WTC11 (cell line): ENCODE results near the gene CHKB. TPM values are rescaled to one million over a fixed set of nuclear protein-coding genes. Genes with fewer than 3 reads are reported as not detected.

ENCODE experiments used
- CBFB ChIP-seq: sonication (generic); formaldehyde crosslinking; IDR thresholded peaks from 2 replicates; pipeline ENCODE4 v1.8.1; 2022; ENCODE audit warnings: mild to moderate bottlenecking, low read depth, missing genetic modification reagents
- ELF4 ChIP-seq: sonication (generic); formaldehyde crosslinking; IDR thresholded peaks from 2 replicates; pipeline ENCODE4 v1.8.1; 2022; ENCODE audit warnings: low read depth, mild to moderate bottlenecking, moderate library complexity, missing genetic modification reagents
- ETV6 ChIP-seq: sonication (generic); formaldehyde crosslinking; IDR thresholded peaks from 2 replicates; pipeline ENCODE4 v1.8.1; 2022; ENCODE audit warnings: mild to moderate bottlenecking, missing genetic modification reagents
- GABPB1 ChIP-seq: sonication (generic); formaldehyde crosslinking; IDR thresholded peaks from 2 replicates; pipeline ENCODE4 v1.8.1; 2023; ENCODE audit warnings: mild to moderate bottlenecking, missing genetic modification reagents
- IRF2 ChIP-seq: sonication (generic); formaldehyde crosslinking; IDR thresholded peaks from 2 replicates; pipeline ENCODE4 v1.8.0; 2022; ENCODE audit warnings: low read depth, missing genetic modification reagents, borderline replicate concordance
- NFE2L1 ChIP-seq: sonication (generic); formaldehyde crosslinking; IDR thresholded peaks from 2 replicates; pipeline ENCODE4 v1.8.1; 2023; ENCODE audit warnings: missing genetic modification reagents
- NR2C2 ChIP-seq: sonication (generic); formaldehyde crosslinking; IDR thresholded peaks from 2 replicates; pipeline ENCODE4 v1.8.0; 2022; ENCODE audit warnings: mild to moderate bottlenecking, missing genetic modification reagents
- SMAD3 ChIP-seq: sonication (generic); formaldehyde crosslinking; IDR thresholded peaks from 2 replicates; pipeline ENCODE4 v1.8.0; 2022; ENCODE audit warnings: missing genetic modification reagents, mild to moderate bottlenecking, borderline replicate concordance
- SOX15 ChIP-seq: fragments of 250-450 bp; sonication (Bioruptor Pico); IDR thresholded peaks from 2 replicates; pipeline ENCODE4 v1.9.0; 2021; ENCODE audit warnings: mild to moderate bottlenecking
- TCF7 ChIP-seq: sonication (generic); formaldehyde crosslinking; IDR thresholded peaks from 2 replicates; pipeline ENCODE4 v1.8.0; 2022; ENCODE audit warnings: mild to moderate bottlenecking, low read depth, missing genetic modification reagents, moderate library complexity
- TEAD4 ChIP-seq: sonication (generic); formaldehyde crosslinking; IDR thresholded peaks from 2 replicates; pipeline ENCODE4 v1.8.0; 2022; ENCODE audit warnings: mild to moderate bottlenecking, missing genetic modification reagents
- ZNF219 ChIP-seq: sonication (generic); formaldehyde crosslinking; IDR thresholded peaks from 2 replicates; pipeline ENCODE4 v1.8.0; 2023; ENCODE audit warnings: missing genetic modification reagents, mild to moderate bottlenecking, borderline replicate concordance
- total RNA-seq: library from RNA; stranded (reverse); gene quantifications from 3 replicates; pipeline ENCODE4 v1.2.3, GENCODE V29; 2021
- TF ChIP-seq, protein P1 (sequence below): sonication (generic); formaldehyde crosslinking; IDR thresholded peaks from 2 replicates; pipeline ENCODE4 v1.8.0; 2022; ENCODE audit warnings: mild to moderate bottlenecking, missing genetic modification reagents
- TF ChIP-seq, protein P2 (sequence below): sonication (generic); formaldehyde crosslinking; IDR thresholded peaks from 2 replicates; pipeline ENCODE4 v1.8.1; 2022; ENCODE audit warnings: missing genetic modification reagents, borderline replicate concordance
- TF ChIP-seq, protein P3 (sequence below): fragments of 250-450 bp; sonication (Bioruptor Pico); IDR thresholded peaks from 2 replicates; pipeline ENCODE4 v1.9.0; 2021; ENCODE audit warnings: mild to moderate bottlenecking
- TF ChIP-seq, protein P4 (sequence below): sonication (generic); formaldehyde crosslinking; IDR thresholded peaks from 2 replicates; pipeline ENCODE4 v1.8.1; 2023; ENCODE audit warnings: mild to moderate bottlenecking, moderate library complexity, missing genetic modification reagents
- TF ChIP-seq, protein P5 (sequence below): sonication (generic); formaldehyde crosslinking; conservative IDR thresholded peaks from 2 replicates; pipeline ENCODE4 v1.8.1; 2022; ENCODE audit warnings: mild to moderate bottlenecking, missing genetic modification reagents
- TF ChIP-seq, protein P6 (sequence below): fragments of 200-600 bp; IDR thresholded peaks from 2 replicates; pipeline ENCODE4 v1.8.0; 2022; ENCODE audit warnings: antibody characterized with exemption
- TF ChIP-seq, protein P7 (sequence below): sonication (generic); formaldehyde crosslinking; IDR thresholded peaks from 2 replicates; pipeline ENCODE4 v1.8.0; 2022; ENCODE audit warnings: mild to moderate bottlenecking, missing genetic modification reagents
- TF ChIP-seq, protein P8 (sequence below): sonication (generic); formaldehyde crosslinking; IDR thresholded peaks from 2 replicates; pipeline ENCODE4 v1.8.0; 2022; ENCODE audit warnings: missing genetic modification reagents
- TF ChIP-seq, protein P9 (sequence below): sonication (generic); formaldehyde crosslinking; IDR thresholded peaks from 2 replicates; pipeline ENCODE4 v1.8.1; 2022; ENCODE audit warnings: mild to moderate bottlenecking, missing genetic modification reagents, moderate library complexity, borderline replicate concordance

The CHKB gene
- total RNA-seq, 1 experiment from 2014 or later = 75.4 TPM

DNA sequence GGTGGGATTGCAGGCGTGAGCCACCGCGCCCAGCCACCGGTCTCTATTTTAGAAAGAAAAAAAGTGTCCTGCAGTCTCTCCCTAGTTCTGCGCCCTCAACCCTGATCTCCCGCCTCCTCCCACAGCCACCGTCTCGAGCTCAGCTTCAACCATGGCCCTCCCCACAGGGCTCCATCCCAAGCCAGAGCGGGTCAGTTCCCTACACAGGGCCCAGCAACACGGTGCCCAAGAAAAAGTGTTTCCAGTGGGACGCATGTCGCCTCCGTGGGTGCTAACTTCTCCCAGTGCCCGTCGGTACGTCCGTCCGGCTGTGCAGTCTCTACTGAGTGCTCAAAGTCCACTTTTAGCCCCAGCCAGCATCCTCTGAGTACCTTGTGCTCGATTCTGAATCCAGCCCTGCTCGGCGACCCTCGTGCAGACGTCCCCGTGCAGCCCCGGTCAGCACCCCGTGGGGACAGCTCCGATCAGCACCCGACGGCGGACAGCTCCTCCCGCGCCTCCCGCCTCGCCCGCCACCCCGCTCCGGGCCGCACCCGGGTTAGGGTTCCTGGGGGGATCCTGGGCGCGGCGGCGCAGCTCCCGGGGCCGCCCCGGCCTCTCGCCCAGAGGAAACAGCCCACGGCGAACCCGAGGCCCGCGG is 17.3 kb upstream of the CHKB start (continued):
- TF ChIP-seq, protein P1, sequence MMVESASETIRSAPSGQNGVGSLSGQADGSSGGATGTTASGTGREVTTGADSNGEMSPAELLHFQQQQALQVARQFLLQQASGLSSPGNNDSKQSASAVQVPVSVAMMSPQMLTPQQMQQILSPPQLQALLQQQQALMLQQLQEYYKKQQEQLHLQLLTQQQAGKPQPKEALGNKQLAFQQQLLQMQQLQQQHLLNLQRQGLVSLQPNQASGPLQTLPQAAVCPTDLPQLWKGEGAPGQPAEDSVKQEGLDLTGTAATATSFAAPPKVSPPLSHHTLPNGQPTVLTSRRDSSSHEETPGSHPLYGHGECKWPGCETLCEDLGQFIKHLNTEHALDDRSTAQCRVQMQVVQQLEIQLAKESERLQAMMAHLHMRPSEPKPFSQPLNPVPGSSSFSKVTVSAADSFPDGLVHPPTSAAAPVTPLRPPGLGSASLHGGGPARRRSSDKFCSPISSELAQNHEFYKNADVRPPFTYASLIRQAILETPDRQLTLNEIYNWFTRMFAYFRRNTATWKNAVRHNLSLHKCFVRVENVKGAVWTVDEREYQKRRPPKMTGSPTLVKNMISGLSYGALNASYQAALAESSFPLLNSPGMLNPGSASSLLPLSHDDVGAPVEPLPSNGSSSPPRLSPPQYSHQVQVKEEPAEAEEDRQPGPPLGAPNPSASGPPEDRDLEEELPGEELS = peak; percentile 100
- no peak for TF ChIP-seq SOX15 (CRISPR knock-in tag)
- peak; percentile 99 for TF ChIP-seq TEAD4
- peak; percentile 99 for TF ChIP-seq TCF7 (CRISPR knock-in tag)
- TF ChIP-seq ETV6 = peak; percentile 96
- TF ChIP-seq GABPB1 (CRISPR knock-in tag) = peak; percentile 80; the same call in 1 of the 2 replicates
- TF ChIP-seq NR2C2 (CRISPR knock-in tag) = peak; percentile 87
- TF ChIP-seq SMAD3 (CRISPR knock-in tag) = peak; percentile 96; the same call in 1 of the 2 replicates
- TF ChIP-seq NFE2L1 (CRISPR knock-in tag) = peak; percentile 96
- TF ChIP-seq, protein P2, sequence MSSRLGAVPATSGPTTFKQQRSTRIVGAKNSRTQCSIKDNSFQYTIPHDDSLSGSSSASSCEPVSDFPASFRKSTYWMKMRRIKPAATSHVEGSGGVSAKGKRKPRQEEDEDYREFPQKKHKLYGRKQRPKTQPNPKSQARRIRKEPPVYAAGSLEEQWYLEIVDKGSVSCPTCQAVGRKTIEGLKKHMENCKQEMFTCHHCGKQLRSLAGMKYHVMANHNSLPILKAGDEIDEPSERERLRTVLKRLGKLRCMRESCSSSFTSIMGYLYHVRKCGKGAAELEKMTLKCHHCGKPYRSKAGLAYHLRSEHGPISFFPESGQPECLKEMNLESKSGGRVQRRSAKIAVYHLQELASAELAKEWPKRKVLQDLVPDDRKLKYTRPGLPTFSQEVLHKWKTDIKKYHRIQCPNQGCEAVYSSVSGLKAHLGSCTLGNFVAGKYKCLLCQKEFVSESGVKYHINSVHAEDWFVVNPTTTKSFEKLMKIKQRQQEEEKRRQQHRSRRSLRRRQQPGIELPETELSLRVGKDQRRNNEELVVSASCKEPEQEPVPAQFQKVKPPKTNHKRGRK (CRISPR knock-in tag) = peak; percentile 90; the same call in 1 of the 2 replicates
- peak; percentile 99 for TF ChIP-seq ELF4 (CRISPR knock-in tag)
- peak; percentile 92; the same call in 1 of the 2 replicates for TF ChIP-seq IRF2 (CRISPR knock-in tag)
- TF ChIP-seq, protein P3, sequence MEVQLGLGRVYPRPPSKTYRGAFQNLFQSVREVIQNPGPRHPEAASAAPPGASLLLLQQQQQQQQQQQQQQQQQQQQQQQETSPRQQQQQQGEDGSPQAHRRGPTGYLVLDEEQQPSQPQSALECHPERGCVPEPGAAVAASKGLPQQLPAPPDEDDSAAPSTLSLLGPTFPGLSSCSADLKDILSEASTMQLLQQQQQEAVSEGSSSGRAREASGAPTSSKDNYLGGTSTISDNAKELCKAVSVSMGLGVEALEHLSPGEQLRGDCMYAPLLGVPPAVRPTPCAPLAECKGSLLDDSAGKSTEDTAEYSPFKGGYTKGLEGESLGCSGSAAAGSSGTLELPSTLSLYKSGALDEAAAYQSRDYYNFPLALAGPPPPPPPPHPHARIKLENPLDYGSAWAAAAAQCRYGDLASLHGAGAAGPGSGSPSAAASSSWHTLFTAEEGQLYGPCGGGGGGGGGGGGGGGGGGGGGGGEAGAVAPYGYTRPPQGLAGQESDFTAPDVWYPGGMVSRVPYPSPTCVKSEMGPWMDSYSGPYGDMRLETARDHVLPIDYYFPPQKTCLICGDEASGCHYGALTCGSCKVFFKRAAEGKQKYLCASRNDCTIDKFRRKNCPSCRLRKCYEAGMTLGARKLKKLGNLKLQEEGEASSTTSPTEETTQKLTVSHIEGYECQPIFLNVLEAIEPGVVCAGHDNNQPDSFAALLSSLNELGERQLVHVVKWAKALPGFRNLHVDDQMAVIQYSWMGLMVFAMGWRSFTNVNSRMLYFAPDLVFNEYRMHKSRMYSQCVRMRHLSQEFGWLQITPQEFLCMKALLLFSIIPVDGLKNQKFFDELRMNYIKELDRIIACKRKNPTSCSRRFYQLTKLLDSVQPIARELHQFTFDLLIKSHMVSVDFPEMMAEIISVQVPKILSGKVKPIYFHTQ (CRISPR knock-in tag) = no peak
- TF ChIP-seq, protein P4, sequence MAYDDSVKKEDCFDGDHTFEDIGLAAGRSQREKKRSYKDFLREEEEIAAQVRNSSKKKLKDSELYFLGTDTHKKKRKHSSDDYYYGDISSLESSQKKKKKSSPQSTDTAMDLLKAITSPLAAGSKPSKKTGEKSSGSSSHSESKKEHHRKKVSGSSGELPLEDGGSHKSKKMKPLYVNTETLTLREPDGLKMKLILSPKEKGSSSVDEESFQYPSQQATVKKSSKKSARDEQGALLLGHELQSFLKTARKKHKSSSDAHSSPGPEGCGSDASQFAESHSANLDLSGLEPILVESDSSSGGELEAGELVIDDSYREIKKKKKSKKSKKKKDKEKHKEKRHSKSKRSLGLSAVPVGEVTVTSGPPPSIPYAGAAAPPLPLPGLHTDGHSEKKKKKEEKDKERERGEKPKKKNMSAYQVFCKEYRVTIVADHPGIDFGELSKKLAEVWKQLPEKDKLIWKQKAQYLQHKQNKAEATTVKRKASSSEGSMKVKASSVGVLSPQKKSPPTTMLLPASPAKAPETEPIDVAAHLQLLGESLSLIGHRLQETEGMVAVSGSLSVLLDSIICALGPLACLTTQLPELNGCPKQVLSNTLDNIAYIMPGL = no peak; the same call in 1 of the 2 replicates
- TF ChIP-seq, protein P5, sequence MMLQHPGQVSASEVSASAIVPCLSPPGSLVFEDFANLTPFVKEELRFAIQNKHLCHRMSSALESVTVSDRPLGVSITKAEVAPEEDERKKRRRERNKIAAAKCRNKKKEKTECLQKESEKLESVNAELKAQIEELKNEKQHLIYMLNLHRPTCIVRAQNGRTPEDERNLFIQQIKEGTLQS (CRISPR knock-in tag) = 0 out of 2 replicates have a peak, but pooled peaks have one; percentile 48
- peak; percentile 99 for TF ChIP-seq ZNF219 (CRISPR knock-in tag)
- TF ChIP-seq, protein P6, sequence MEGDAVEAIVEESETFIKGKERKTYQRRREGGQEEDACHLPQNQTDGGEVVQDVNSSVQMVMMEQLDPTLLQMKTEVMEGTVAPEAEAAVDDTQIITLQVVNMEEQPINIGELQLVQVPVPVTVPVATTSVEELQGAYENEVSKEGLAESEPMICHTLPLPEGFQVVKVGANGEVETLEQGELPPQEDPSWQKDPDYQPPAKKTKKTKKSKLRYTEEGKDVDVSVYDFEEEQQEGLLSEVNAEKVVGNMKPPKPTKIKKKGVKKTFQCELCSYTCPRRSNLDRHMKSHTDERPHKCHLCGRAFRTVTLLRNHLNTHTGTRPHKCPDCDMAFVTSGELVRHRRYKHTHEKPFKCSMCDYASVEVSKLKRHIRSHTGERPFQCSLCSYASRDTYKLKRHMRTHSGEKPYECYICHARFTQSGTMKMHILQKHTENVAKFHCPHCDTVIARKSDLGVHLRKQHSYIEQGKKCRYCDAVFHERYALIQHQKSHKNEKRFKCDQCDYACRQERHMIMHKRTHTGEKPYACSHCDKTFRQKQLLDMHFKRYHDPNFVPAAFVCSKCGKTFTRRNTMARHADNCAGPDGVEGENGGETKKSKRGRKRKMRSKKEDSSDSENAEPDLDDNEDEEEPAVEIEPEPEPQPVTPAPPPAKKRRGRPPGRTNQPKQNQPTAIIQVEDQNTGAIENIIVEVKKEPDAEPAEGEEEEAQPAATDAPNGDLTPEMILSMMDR = no peak
- TF ChIP-seq, protein P7, sequence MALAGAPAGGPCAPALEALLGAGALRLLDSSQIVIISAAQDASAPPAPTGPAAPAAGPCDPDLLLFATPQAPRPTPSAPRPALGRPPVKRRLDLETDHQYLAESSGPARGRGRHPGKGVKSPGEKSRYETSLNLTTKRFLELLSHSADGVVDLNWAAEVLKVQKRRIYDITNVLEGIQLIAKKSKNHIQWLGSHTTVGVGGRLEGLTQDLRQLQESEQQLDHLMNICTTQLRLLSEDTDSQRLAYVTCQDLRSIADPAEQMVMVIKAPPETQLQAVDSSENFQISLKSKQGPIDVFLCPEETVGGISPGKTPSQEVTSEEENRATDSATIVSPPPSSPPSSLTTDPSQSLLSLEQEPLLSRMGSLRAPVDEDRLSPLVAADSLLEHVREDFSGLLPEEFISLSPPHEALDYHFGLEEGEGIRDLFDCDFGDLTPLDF = peak; percentile 96
- TF ChIP-seq, protein P8, sequence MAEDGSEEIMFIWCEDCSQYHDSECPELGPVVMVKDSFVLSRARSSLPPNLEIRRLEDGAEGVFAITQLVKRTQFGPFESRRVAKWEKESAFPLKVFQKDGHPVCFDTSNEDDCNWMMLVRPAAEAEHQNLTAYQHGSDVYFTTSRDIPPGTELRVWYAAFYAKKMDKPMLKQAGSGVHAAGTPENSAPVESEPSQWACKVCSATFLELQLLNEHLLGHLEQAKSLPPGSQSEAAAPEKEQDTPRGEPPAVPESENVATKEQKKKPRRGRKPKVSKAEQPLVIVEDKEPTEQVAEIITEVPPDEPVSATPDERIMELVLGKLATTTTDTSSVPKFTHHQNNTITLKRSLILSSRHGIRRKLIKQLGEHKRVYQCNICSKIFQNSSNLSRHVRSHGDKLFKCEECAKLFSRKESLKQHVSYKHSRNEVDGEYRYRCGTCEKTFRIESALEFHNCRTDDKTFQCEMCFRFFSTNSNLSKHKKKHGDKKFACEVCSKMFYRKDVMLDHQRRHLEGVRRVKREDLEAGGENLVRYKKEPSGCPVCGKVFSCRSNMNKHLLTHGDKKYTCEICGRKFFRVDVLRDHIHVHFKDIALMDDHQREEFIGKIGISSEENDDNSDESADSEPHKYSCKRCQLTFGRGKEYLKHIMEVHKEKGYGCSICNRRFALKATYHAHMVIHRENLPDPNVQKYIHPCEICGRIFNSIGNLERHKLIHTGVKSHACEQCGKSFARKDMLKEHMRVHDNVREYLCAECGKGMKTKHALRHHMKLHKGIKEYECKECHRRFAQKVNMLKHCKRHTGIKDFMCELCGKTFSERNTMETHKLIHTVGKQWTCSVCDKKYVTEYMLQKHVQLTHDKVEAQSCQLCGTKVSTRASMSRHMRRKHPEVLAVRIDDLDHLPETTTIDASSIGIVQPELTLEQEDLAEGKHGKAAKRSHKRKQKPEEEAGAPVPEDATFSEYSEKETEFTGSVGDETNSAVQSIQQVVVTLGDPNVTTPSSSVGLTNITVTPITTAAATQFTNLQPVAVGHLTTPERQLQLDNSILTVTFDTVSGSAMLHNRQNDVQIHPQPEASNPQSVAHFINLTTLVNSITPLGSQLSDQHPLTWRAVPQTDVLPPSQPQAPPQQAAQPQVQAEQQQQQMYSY (CRISPR knock-in tag) = peak; percentile 82
- TF ChIP-seq, protein P9, sequence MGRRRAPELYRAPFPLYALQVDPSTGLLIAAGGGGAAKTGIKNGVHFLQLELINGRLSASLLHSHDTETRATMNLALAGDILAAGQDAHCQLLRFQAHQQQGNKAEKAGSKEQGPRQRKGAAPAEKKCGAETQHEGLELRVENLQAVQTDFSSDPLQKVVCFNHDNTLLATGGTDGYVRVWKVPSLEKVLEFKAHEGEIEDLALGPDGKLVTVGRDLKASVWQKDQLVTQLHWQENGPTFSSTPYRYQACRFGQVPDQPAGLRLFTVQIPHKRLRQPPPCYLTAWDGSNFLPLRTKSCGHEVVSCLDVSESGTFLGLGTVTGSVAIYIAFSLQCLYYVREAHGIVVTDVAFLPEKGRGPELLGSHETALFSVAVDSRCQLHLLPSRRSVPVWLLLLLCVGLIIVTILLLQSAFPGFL (CRISPR knock-in tag) = peak; percentile 99
- TF ChIP-seq CBFB (CRISPR knock-in tag) = peak; percentile 92; the same call in 1 of the 2 replicates
